Activated CD8-positive, alpha-beta memory T cell treated with anti-CD3 and anti-CD28 coated beads, Interleukin-2, amount 50 U/mL, for 4 hours (primary cell): ENCODE data around the gene OR2T4.

Experiments used
- DNase-seq: peaks from one replicate; pipeline ENCODE4 v3.0.0-alpha.2; 2020

Gene OR2T4

GRCh38 chr1:248361121-248361715 is at the start of gene OR2T4:
TSS of gene OR2T4 (plus strand) at chr1:248361665. CDS start at chr1:248361665, 0 bp downstream.
- no peak for DNase-seq

- DNase-seq: no peak
Observed at GRCh38 chr1:248316796-248317195, 44.7 kb upstream of the OR2T4 start.

- no peak for DNase-seq
Observed at GRCh38 chr1:248324468-248324867, 37.0 kb upstream of the OR2T4 start, which contains the start of gene OR2M7. TSS of gene OR2M7 (minus strand) at chr1:248324568. CDS start at chr1:248324568, 0 bp downstream.

GRCh38 chr1:248343451-248343850 is 18.0 kb upstream of the OR2T4 start:
- DNase-seq: no peak

- DNase-seq: no peak
Observed at GRCh38 chr1:248348475-248348874, 13.0 kb upstream of the OR2T4 start, which contains the start of gene OR14C36. TSS of gene OR14C36 (plus strand) at chr1:248348775. CDS start at chr1:248348775, 0 bp downstream.

GRCh38 chr1:248359415-248359814 is 2.0 kb upstream of the OR2T4 start:
- DNase-seq: no peak

- no peak for DNase-seq
Observed at GRCh38 chr1:248366609-248367008, 5.1 kb downstream of the OR2T4 start.

- no peak for DNase-seq
Observed at GRCh38 chr1:248372394-248372793, 10.9 kb downstream of the OR2T4 start.

GRCh38 chr1:248373761-248374160 is 12.3 kb downstream of the OR2T4 start:
- DNase-seq: no peak

- DNase-seq: no peak
Observed at GRCh38 chr1:248375446-248375845, 14.0 kb downstream of the OR2T4 start, which contains the start of gene OR2T6. TSS of gene OR2T6 (plus strand) at chr1:248375746. CDS start at chr1:248387609, 11,863 bp downstream.

- DNase-seq: no peak
Observed at GRCh38 chr1:248376916-248377315, 15.5 kb downstream of the OR2T4 start.

GRCh38 chr1:248380854-248381253 is 19.4 kb downstream of the OR2T4 start:
- no peak for DNase-seq

GRCh38 chr1:248388426-248388825 is 27.0 kb downstream of the OR2T4 start:
- DNase-seq: no peak

- no peak for DNase-seq
Observed at GRCh38 chr1:248393050-248393449, 31.6 kb downstream of the OR2T4 start.

GRCh38 chr1:248402748-248403147 is 41.3 kb downstream of the OR2T4 start, which contains the start of gene OR2T1:
TSS of gene OR2T1 (plus strand) at chr1:248403048. CDS start at chr1:248406148, 3,100 bp downstream.
- DNase-seq: no peak

- no peak for DNase-seq
Observed at GRCh38 chr1:248404024-248404423, 42.6 kb downstream of the OR2T4 start.

GRCh38 chr1:248406721-248407692 is 45.5 kb downstream of the OR2T4 start:
- DNase-seq: no peak
